DND-41 (cell line): ENCODE measurements around the gene AMH.

ENCODE experiments used
- CTCF ChIP-seq: IDR thresholded peaks from 2 replicates; pipeline ENCODE4 v1.5.1; 2012; ENCODE audit warnings: borderline replicate concordance, low read length, moderate library complexity, mild to moderate bottlenecking; ENCODE audit not compliant: poor library complexity, severe bottlenecking; ENCODE audit errors: extremely low read depth
- EZH2 ChIP-seq: IDR thresholded peaks from 3 replicates; pipeline ENCODE4 v1.6.1; 2012; ENCODE audit warnings: borderline replicate concordance, low read depth, mild to moderate bottlenecking, moderate library complexity, low read length, inconsistent platforms; ENCODE audit not compliant: severe bottlenecking

- TF ChIP-seq CTCF (no peak), EZH2 (no peak)
Measured at GRCh38 chr19:2224754-2225349, 24.3 kb upstream of the AMH start.
